Esophagus squamous epithelium (tissue), 4 donors: ENCODE data around the gene SNX19.

Experiments used
- POLR2A ChIP-seq, 4 donors: fragments of 450-650 bp; IDR thresholded peaks; one replicate each; pipeline ENCODE4 v1.6.1; 2017; ENCODE audit warnings: antibody characterized with exemption in 4 of 4, mild to moderate bottlenecking in 4 of 4, moderate library complexity in 3 of 4
- TF ChIP-seq, protein P1 (sequence below), 6 experiments: fragments of 450-650 bp in 4 of 6; fragments of 200-600 bp in 2 of 6; sonication (generic) in 2 of 6; IDR thresholded peaks; one replicate each; pipeline ENCODE4 v1.5.1; 2016 to 2019; ENCODE audit warnings: antibody characterized with exemption in 6 of 6, mild to moderate bottlenecking in 4 of 6, moderate library complexity in 4 of 6

- TF ChIP-seq, protein P1, sequence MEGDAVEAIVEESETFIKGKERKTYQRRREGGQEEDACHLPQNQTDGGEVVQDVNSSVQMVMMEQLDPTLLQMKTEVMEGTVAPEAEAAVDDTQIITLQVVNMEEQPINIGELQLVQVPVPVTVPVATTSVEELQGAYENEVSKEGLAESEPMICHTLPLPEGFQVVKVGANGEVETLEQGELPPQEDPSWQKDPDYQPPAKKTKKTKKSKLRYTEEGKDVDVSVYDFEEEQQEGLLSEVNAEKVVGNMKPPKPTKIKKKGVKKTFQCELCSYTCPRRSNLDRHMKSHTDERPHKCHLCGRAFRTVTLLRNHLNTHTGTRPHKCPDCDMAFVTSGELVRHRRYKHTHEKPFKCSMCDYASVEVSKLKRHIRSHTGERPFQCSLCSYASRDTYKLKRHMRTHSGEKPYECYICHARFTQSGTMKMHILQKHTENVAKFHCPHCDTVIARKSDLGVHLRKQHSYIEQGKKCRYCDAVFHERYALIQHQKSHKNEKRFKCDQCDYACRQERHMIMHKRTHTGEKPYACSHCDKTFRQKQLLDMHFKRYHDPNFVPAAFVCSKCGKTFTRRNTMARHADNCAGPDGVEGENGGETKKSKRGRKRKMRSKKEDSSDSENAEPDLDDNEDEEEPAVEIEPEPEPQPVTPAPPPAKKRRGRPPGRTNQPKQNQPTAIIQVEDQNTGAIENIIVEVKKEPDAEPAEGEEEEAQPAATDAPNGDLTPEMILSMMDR (IDR thresholded peaks at IDR 0.05) = peak; percentile 99 to 100 (median 100)
- TF ChIP-seq POLR2A (IDR thresholded peaks at IDR 0.05) = no peak
These were observed 54.1 kb downstream of the SNX19 start for GRCh38 chr11:130861902-130862860.
